Ovary (tissue), 9 donors: ENCODE measurements around the gene ROBO1. TPM values are rescaled to one million over a fixed set of nuclear protein-coding genes. Genes with fewer than 3 reads are reported as not detected.

ENCODE experiments used
- DNase-seq, 5 donors: peaks; one replicate each; pipeline ENCODE4 v3.0.0-alpha.2; 2019 to 2020
- H3K27ac ChIP-seq, 2 donors: fragments of 200-600 bp; one replicate each; pipeline versions ENCODE4 v1.5.1 to v1.8.0; 2019 to 2022
- H3K27me3 ChIP-seq: fragments of 200-600 bp; one replicate; pipeline ENCODE4 v1.8.0; 2022
- H3K36me3 ChIP-seq: fragments of 200-600 bp; sonication (generic); one replicate; pipeline ENCODE4 v1.5.1; 2019
- H3K4me1 ChIP-seq: one replicate; pipeline ENCODE4 v1.8.1; 2013; ENCODE audit warnings: mild to moderate bottlenecking, moderate library complexity; ENCODE audit not compliant: insufficient read depth
- H3K4me3 ChIP-seq: fragments of 200-600 bp; sonication (generic); one replicate; pipeline ENCODE4 v1.5.1; 2017
- H3K9me3 ChIP-seq, 2 donors: fragments of 200-600 bp in 1 of 2; sonication (generic) in 1 of 2; one replicate each; pipeline versions ENCODE4 v1.5.1 to v1.8.1; 2013 to 2019; ENCODE audit warnings: mild to moderate bottlenecking in 1 of 2, moderate library complexity in 1 of 2
- EP300 ChIP-seq: sonication (generic); formaldehyde crosslinking; IDR thresholded peaks from one replicate; pipeline ENCODE4 v1.6.1; 2017; ENCODE audit warnings: antibody characterized with exemption
- POLR2A ChIP-seq: fragments of 450-650 bp; IDR thresholded peaks from one replicate; pipeline ENCODE4 v1.6.1; 2017; ENCODE audit warnings: antibody characterized with exemption, mild to moderate bottlenecking, moderate library complexity
- WGBS, 3 donors: extraction: QIAGEN DNeasy Blood & Tissue Kit in 1 of 3; methylation state at CpG; one replicate each; pipeline versions ENCODE4 v1.1.5 to v1.1.7; 2013 to 2017; 5-methylcytosine and 5-hydroxymethylcytosine counted together
- intact Hi-C, 4 donors: fragments of 100-400 bp; cut with DNase I; formaldehyde crosslinking; loops; one replicate each; pipeline versions ENCODE4 v1.11.0 to v1.15.1; 2022 to 2023
- polyA plus RNA-seq, 2 donors: library from polyadenylated mRNA; stranded (reverse); fragments of 200-250 nt in 1 of 2; fragments of 350-450 nt in 1 of 2; fragmentation: Illumina TruSeq in 1 of 2; extraction: RNeasy Lipid Tissue Mini Kit (QIAGEN cat#74804) in 1 of 2; gene quantifications; one replicate each; pipeline ENCODE4 v1.2.3, GENCODE V29; 2013 to 2014
- total RNA-seq, 7 donors: library from RNA; depleted of rRNA in 2 of 7; stranded (reverse); fragments of >200 nt in 2 of 7; fragmentation: NEBNext Ultra II Directional in 3 of 7; extraction: Animal tissue kit (Norgen Biotek cat#: 25700) in 3 of 7; gene quantifications; one replicate each; pipeline versions ENCODE4 v1.1.0 to v1.2.4, GENCODE V29; 2016 to 2023
- TF ChIP-seq, protein P1 (sequence below), 3 donors: fragments of 450-650 bp in 2 of 3; fragments of 200-600 bp in 1 of 3; IDR thresholded peaks; one replicate each; pipeline versions ENCODE4 v1.5.1 to v1.8.0; 2016 to 2022; ENCODE audit warnings: antibody characterized with exemption in 3 of 3, mild to moderate bottlenecking in 1 of 3
- donor health status: DM: no; HTN: no; CAD: no; lungs with moderate emphysema.
- donor health status: DM: no; HTN: no; CAD: no.
- donor health status: Bipolar disorder and iron deficiency.
- donor health status: DM: yes; HTN: yes; CAD: no.
- donor health status: DM: no; HTN: no; CAD: no.
- donor health status: DM: yes; HTN: yes; CAD: no.

The ROBO1 gene
- total and polyA plus RNA-seq, 9 donors = 17.2 to 49.5 (median 29.0) TPM

DNA sequence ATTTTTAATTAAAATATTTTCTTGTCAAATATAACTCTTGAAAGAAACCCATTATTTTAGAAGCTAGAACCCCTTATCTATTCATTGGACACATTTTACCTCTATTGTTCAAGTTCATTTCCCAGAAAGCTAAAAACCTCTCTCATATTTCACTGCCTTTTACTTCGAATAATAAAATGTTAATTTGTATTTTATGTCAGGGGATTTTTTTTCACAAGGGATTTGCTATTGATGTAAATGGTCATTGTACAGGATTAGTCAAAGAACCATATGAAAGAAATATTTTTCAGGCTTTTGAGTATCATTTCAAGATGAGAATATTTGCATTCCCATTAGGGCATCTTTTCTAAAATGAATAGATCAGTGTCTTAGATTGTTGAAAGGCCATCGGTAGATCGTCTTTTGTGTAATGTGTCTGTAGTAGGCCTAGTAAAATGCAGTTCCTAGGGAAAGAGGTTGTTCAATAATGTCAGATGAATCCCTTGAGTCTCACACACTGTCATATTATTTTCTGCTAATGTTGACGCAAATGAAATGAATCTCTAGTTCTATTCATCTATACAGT, 114.5 kb downstream of the ROBO1 start:
- Histone ChIP-seq H3K4me3 (no peak overlapping the region), H3K9me3 (no peaks in the 10 kb centered on the region), H3K27me3 (no peaks in the 10 kb centered on the region), H3K36me3 (no peaks in the 10 kb centered on the region), H3K27ac (no peak overlapping the region), H3K4me1 (no peaks in the 10 kb centered on the region)
- TF ChIP-seq EP300 (no peak), POLR2A (no peak)
- TF ChIP-seq, protein P1, sequence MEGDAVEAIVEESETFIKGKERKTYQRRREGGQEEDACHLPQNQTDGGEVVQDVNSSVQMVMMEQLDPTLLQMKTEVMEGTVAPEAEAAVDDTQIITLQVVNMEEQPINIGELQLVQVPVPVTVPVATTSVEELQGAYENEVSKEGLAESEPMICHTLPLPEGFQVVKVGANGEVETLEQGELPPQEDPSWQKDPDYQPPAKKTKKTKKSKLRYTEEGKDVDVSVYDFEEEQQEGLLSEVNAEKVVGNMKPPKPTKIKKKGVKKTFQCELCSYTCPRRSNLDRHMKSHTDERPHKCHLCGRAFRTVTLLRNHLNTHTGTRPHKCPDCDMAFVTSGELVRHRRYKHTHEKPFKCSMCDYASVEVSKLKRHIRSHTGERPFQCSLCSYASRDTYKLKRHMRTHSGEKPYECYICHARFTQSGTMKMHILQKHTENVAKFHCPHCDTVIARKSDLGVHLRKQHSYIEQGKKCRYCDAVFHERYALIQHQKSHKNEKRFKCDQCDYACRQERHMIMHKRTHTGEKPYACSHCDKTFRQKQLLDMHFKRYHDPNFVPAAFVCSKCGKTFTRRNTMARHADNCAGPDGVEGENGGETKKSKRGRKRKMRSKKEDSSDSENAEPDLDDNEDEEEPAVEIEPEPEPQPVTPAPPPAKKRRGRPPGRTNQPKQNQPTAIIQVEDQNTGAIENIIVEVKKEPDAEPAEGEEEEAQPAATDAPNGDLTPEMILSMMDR (IDR thresholded peaks at IDR 0.05) = no peak
- intact Hi-C loops = no loop called here
- DNase-seq = no peak
- 77 to 85% (median 80%) methylated on average over 4 of the region's 4 CpGs for WGBS, 3 donors

DNA sequence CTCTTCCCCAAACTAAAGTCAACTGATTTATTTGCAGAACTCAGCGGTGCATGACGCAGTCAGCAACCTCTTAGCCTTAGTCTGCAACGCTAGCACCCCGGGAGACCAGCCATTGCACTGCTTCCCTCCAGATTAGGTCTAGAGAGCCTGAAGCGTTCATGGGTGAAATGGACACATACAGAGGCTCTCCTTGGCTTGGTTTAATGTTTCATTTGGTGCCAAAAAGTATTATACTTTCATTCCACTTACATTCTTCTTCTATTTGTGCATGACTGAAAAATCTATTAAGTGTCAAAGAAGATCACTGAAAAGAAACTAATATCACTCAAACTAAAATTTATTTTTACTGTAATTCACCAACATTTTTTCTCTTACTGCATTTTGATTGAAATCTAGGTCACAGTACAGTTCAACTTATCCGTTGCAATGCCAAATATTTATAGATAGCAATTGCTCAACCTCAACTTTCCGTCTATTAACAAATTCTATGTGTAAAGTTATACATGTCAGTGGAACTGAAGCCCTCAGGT, 116.2 kb downstream of the ROBO1 start:
- no peaks in the 10 kb centered on the region for H3K9me3 ChIP-seq
- DNase-seq = no peak
- H3K27me3 ChIP-seq = no peaks in the 10 kb centered on the region
- no peak for TF ChIP-seq POLR2A
- TF ChIP-seq, protein P1 (IDR thresholded peaks at IDR 0.05) = no peak
- TF ChIP-seq EP300 = no peak
- WGBS, 3 donors = 49 to 68% (median 57%) methylated on average over 7 of the region's 7 CpGs
- intact Hi-C loops = no loop called here
- no peaks in the 10 kb centered on the region for H3K4me1 ChIP-seq
- no peak overlapping the region for H3K4me3 ChIP-seq
- H3K27ac ChIP-seq = no peak overlapping the region
- H3K36me3 ChIP-seq = no peaks in the 10 kb centered on the region

DNA sequence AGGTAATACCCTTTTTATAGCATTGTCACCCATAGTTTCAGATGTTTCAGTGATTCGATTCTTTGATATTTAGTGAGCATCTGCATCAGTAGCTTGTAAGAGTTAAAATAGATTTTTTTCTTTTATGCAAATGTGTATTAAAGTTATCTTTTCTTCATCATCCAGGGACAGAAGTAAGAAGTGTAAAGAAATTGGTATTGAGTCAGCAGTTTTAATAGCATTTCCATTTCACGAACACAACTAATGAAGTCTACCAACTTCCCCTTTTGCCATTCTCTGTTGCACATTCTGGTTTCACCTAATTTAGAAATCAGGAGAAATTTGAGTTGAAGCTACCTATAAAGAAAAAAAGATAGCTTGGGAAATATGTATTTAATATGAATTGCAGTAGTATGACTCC, 127.9 kb downstream of the ROBO1 start:
- no peak overlapping the region for H3K4me3 ChIP-seq
- H3K27me3 ChIP-seq = no peaks in the 10 kb centered on the region
- DNase-seq = no peak
- intact Hi-C loops = no loop called here
- no peaks in the 10 kb centered on the region for H3K4me1 ChIP-seq
- no peak overlapping the region for H3K27ac ChIP-seq
- TF ChIP-seq, protein P1 (IDR thresholded peaks at IDR 0.05) = no peak
- TF ChIP-seq EP300 (no peak), POLR2A (no peak)
- H3K9me3 ChIP-seq = no peaks in the 10 kb centered on the region
- H3K36me3 ChIP-seq = no peaks in the 10 kb centered on the region
- WGBS, 3 donors = 90 to 96% (median 94%) methylated on average over 2 of the region's 2 CpGs

DNA sequence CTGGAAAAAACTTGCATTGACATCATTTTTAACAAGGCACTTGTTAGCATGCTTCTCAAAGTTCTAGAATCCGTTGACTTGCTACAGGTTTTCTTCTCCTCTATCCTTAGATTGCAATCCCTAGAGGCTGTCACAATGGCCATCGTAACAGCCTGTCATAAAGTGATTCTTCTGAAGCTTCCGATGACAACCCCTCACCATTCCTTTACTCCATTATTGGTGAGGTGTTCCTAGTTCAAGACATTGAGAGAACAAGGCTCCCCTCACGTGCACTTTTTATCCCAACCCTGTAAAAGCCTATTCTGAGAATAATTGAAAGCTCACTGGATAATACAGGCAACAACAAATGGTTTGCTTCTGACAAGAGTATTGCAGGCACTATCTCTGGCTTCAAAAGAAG, 131.4 kb downstream of the ROBO1 start:
- DNase-seq = no peak
- TF ChIP-seq POLR2A = no peak
- TF ChIP-seq EP300 = no peak
- TF ChIP-seq, protein P1 (IDR thresholded peaks at IDR 0.05) = no peak
- Histone ChIP-seq H3K27me3 (no peaks in the 10 kb centered on the region), H3K4me1 (no peaks in the 10 kb centered on the region), H3K36me3 (no peaks in the 10 kb centered on the region), H3K27ac (no peak overlapping the region), H3K4me3 (no peak overlapping the region), H3K9me3 (no peaks in the 10 kb centered on the region)
- WGBS, 3 donors = 67 to 80% (median 74%) methylated on average over 4 of the region's 4 CpGs
- intact Hi-C loops = no loop called here
